ENCODE results near the gene TUFM. TPM values are rescaled to one million over a fixed set of nuclear protein-coding genes. Genes with fewer than 3 reads are reported as not detected.
A peak's percentile ranks its signal among the peaks of the same experiment; 100 is the strongest.

Gene TUFM
- total RNA-seq, 1 experiment from 2014 or later, result 296 TPM

GRCh38 chr16:28845761-28846079, 428 bp downstream of the TUFM start:
- Mint-ChIP-seq H3K27ac (peak overlapping the region; percentile 96), H3K4me1 (peaks cover 14% of the 10 kb centered on the region), H3K4me3 (peak overlapping the region; percentile 98), H3K9me3 (no peaks in the 10 kb centered on the region), H3K36me3 (peaks cover 40% of the 10 kb centered on the region), H3K27me3 (ENCODE audit: low read depth) (no peaks in the 10 kb centered on the region; the same call in 1 of the 2 replicates)
- DNase-seq (ENCODE audit: low spot score), result no peak
- POLR2A ChIA-PET, result interaction anchor here (1.3 to 1.8 kb wide), 3 partner anchors 18 to 23 kb away, joined by 3 to 10 read pairs (median 7); partner anchors contain the start of genes ATXN2L and SH2B1
- TF ChIP-seq, protein P1, sequence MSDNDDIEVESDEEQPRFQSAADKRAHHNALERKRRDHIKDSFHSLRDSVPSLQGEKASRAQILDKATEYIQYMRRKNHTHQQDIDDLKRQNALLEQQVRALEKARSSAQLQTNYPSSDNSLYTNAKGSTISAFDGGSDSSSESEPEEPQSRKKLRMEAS (CRISPR knock-in tag; IDR thresholded peaks at IDR 0.05), result no peak
- TF ChIP-seq ZNF219 (CRISPR knock-in tag; IDR thresholded peaks at IDR 0.05; ENCODE audit: borderline replicate concordance), result 0 out of 2 replicates have a peak, but pooled peaks have one; percentile 5
- ATAC-seq, result no peak
- CTCF ChIA-PET, result interaction anchor here (0.6 to 2.5 kb wide), 13 partner anchors 9 to 132 kb away, joined by 3 to 19 read pairs (median 5); partner anchors contain the start of genes NFATC2IP, SH2B1 and SPNS1

DNA sequence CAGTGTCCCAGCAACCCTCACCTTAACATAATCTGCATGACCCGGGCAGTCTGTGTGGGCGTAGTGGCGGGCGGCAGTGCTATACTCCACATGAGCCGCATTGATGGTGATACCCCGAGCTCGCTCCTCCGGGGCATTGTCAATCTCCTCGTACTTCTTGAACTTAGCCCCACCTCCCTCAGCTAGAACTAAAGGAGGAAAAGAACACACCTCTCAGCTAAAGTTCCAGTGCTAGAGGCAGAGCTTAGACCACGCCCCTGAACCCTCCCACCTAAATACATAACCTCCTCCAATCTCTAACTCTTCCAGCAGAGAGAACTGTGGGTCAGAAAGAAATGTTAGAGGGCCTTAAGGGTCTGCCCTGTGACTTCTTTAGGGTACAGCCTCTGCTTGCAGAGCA, 855 bp downstream of the TUFM start:
- TF ChIP-seq JUN (CRISPR knock-in tag; IDR thresholded peaks at IDR 0.05) (no peak), RELA (CRISPR knock-in tag; IDR thresholded peaks at IDR 0.05; ENCODE audit: borderline replicate concordance) (no peak), FOXJ3 (CRISPR knock-in tag; IDR thresholded peaks at IDR 0.05; ENCODE audit: borderline replicate concordance) (no peak), NR2C2 (CRISPR knock-in tag; IDR thresholded peaks at IDR 0.05) (no peak)
- TF ChIP-seq, protein P2, sequence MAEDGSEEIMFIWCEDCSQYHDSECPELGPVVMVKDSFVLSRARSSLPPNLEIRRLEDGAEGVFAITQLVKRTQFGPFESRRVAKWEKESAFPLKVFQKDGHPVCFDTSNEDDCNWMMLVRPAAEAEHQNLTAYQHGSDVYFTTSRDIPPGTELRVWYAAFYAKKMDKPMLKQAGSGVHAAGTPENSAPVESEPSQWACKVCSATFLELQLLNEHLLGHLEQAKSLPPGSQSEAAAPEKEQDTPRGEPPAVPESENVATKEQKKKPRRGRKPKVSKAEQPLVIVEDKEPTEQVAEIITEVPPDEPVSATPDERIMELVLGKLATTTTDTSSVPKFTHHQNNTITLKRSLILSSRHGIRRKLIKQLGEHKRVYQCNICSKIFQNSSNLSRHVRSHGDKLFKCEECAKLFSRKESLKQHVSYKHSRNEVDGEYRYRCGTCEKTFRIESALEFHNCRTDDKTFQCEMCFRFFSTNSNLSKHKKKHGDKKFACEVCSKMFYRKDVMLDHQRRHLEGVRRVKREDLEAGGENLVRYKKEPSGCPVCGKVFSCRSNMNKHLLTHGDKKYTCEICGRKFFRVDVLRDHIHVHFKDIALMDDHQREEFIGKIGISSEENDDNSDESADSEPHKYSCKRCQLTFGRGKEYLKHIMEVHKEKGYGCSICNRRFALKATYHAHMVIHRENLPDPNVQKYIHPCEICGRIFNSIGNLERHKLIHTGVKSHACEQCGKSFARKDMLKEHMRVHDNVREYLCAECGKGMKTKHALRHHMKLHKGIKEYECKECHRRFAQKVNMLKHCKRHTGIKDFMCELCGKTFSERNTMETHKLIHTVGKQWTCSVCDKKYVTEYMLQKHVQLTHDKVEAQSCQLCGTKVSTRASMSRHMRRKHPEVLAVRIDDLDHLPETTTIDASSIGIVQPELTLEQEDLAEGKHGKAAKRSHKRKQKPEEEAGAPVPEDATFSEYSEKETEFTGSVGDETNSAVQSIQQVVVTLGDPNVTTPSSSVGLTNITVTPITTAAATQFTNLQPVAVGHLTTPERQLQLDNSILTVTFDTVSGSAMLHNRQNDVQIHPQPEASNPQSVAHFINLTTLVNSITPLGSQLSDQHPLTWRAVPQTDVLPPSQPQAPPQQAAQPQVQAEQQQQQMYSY (CRISPR knock-in tag; IDR thresholded peaks at IDR 0.05), result no peak
- ChIA-PET CTCF (interaction anchor here (0.6 to 2.1 kb wide), 3 partner anchors 8 to 28 kb away, joined by 3 to 10 read pairs (median 5); no protein-coding TSS in a partner anchor), POLR2A (interaction anchor here (0.9 to 1.7 kb wide), 2 partner anchors 18 to 22 kb away, joined by 3 to 10 read pairs; partner anchors contain the start of gene SH2B1)
- ATAC-seq (peak; percentile 33), DNase-seq (ENCODE audit: low spot score) (peak; percentile 24)
- H3K27ac Mint-ChIP-seq, result peak overlapping the region; percentile 96
- peaks cover 40% of the 10 kb centered on the region for H3K36me3 Mint-ChIP-seq
- no peaks in the 10 kb centered on the region; the same call in 1 of the 2 replicates for H3K27me3 Mint-ChIP-seq (ENCODE audit: low read depth)
- peaks cover 14% of the 10 kb centered on the region for H3K4me1 Mint-ChIP-seq
- H3K9me3 Mint-ChIP-seq, result no peaks in the 10 kb centered on the region
- peak overlapping the region; percentile 98 for H3K4me3 Mint-ChIP-seq

GRCh38 chr16:28844226-28844885, 1.8 kb downstream of the TUFM start:
- Mint-ChIP-seq H3K27me3 (ENCODE audit: low read depth) (no peaks in the 10 kb centered on the region; the same call in 1 of the 2 replicates), H3K4me1 (peaks cover 14% of the 10 kb centered on the region), H3K4me3 (peak overlapping the region; percentile 98), H3K27ac (no peak overlapping the region), H3K9me3 (no peaks in the 10 kb centered on the region), H3K36me3 (peaks cover 40% of the 10 kb centered on the region)
- TF ChIP-seq OVOL2 (CRISPR knock-in tag; IDR thresholded peaks at IDR 0.05; ENCODE audit: borderline replicate concordance), result no peak
- no peak for TF ChIP-seq ZNF512 (CRISPR knock-in tag; IDR thresholded peaks at IDR 0.05; ENCODE audit: borderline replicate concordance)
- no peak for TF ChIP-seq GRHL2 (CRISPR knock-in tag; IDR thresholded peaks at IDR 0.05; ENCODE audit: insufficient replicate concordance, severe bottlenecking)
- TF ChIP-seq, protein P1 (CRISPR knock-in tag; IDR thresholded peaks at IDR 0.05), result no peak
- TF ChIP-seq, protein P3, sequence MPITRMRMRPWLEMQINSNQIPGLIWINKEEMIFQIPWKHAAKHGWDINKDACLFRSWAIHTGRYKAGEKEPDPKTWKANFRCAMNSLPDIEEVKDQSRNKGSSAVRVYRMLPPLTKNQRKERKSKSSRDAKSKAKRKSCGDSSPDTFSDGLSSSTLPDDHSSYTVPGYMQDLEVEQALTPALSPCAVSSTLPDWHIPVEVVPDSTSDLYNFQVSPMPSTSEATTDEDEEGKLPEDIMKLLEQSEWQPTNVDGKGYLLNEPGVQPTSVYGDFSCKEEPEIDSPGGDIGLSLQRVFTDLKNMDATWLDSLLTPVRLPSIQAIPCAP (CRISPR knock-in tag; IDR thresholded peaks at IDR 0.05), result no peak
- TF ChIP-seq ZNF671 (CRISPR knock-in tag; IDR thresholded peaks at IDR 0.05), result no peak
- no peak for TF ChIP-seq NFATC4 (CRISPR knock-in tag; IDR thresholded peaks at IDR 0.05)
- TF ChIP-seq, protein P4, sequence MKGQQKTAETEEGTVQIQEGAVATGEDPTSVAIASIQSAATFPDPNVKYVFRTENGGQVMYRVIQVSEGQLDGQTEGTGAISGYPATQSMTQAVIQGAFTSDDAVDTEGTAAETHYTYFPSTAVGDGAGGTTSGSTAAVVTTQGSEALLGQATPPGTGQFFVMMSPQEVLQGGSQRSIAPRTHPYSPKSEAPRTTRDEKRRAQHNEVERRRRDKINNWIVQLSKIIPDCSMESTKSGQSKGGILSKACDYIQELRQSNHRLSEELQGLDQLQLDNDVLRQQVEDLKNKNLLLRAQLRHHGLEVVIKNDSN (CRISPR knock-in tag; IDR thresholded peaks at IDR 0.05), result no peak
- ATAC-seq, result no peak
- CTCF ChIA-PET, result no interaction called here
- no peak for DNase-seq (ENCODE audit: low spot score)
- POLR2A ChIA-PET, result interaction anchor here (0.9 kb wide), 1 partner anchor 21 kb away, joined by 3 read pairs; no protein-coding TSS in a partner anchor

Data from WTC11 (cell line).